ENCODE results near the gene LAMA2. TPM values are rescaled to one million over a fixed set of nuclear protein-coding genes. Genes with fewer than 3 reads are reported as not detected.
A peak's percentile ranks its signal among the peaks of the same experiment; 100 is the strongest.

LAMA2 gene
- total RNA-seq, 1 donor from 2014 or later: 1.4 TPM

- DNase-seq (ENCODE audit: low read depth): no peak
- H3K4me3 ChIP-seq (ENCODE audit: low read depth, low read length): no peak overlapping the region
- H3K36me3 ChIP-seq (ENCODE audit: control insufficient read depth, insufficient read depth, low read length): no peaks in the 10 kb centered on the region
- no peak for TF ChIP-seq CTCF (IDR thresholded peaks at IDR 0.05; ENCODE audit: insufficient read depth, low read length, poor library complexity, severe bottlenecking)
- H3K27me3 ChIP-seq (ENCODE audit: control insufficient read depth, insufficient read depth, low read length): no peaks in the 10 kb centered on the region
Measured at GRCh38 chr6:129416337-129416990, 533.5 kb downstream of the LAMA2 start.

DNA sequence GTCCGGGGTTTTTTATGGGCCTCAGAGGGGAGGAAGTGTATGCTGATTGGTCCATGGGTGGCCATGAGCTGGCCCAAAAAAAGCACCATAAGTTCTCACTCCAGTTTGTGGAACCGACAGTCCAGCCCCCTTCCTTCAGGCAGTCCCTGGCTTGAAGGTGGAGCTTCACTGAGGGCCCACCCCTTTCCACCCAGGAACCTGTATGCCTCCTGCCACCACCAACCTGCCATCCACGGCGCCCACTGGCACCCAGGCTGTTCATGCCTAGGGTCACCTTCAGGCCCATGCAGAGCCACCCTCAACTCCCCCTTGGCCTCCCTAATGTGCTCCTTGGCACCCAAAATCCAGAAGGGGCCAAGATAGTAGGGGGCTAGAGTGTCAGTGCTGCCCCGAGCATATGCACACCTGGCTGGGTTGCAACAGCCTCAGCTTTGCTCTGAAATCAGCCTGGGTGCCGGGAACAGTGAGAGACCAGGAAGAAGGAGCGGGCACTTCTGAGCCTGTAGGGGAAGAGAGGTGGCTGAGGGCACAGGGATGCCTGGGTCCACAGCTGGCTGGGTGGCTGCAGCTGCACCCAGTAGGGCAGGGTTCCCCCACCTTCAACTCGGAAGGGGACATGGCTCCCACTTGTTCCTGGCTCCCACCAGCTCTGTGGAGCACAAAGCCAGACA lies 534.6 kb downstream of the LAMA2 start:
- H3K4me3 ChIP-seq (ENCODE audit: low read depth, low read length): no peak overlapping the region
- no peaks in the 10 kb centered on the region for H3K36me3 ChIP-seq (ENCODE audit: control insufficient read depth, insufficient read depth, low read length)
- no peak for DNase-seq (ENCODE audit: low read depth)
- no peaks in the 10 kb centered on the region for H3K27me3 ChIP-seq (ENCODE audit: control insufficient read depth, insufficient read depth, low read length)
- TF ChIP-seq CTCF (IDR thresholded peaks at IDR 0.05; ENCODE audit: insufficient read depth, low read length, poor library complexity, severe bottlenecking): no peak

DNA sequence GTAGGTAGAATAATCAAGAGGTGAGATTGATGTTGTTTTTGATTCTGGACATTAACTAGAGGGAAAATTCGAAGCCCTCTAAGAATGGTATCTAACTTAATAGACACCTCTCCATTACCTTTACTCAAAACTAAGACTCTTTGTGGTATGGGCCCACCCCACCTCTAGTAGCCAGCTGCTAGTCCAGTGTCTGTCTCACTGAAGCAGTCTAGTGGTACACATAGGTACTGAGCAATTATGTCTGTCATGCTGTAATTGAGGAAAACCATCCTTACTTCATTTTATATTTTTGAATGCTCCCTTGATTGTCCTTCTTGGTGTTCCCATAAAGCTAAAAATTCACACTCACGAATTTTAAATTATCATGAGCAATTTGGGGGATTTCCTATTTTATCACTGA lies 536.4 kb downstream of the LAMA2 start:
- no peak overlapping the region for H3K4me3 ChIP-seq (ENCODE audit: low read depth, low read length)
- no peaks in the 10 kb centered on the region for H3K36me3 ChIP-seq (ENCODE audit: control insufficient read depth, insufficient read depth, low read length)
- no peaks in the 10 kb centered on the region for H3K27me3 ChIP-seq (ENCODE audit: control insufficient read depth, insufficient read depth, low read length)
- DNase-seq (ENCODE audit: low read depth): no peak
- no peak for TF ChIP-seq CTCF (IDR thresholded peaks at IDR 0.05; ENCODE audit: insufficient read depth, low read length, poor library complexity, severe bottlenecking)

DNA sequence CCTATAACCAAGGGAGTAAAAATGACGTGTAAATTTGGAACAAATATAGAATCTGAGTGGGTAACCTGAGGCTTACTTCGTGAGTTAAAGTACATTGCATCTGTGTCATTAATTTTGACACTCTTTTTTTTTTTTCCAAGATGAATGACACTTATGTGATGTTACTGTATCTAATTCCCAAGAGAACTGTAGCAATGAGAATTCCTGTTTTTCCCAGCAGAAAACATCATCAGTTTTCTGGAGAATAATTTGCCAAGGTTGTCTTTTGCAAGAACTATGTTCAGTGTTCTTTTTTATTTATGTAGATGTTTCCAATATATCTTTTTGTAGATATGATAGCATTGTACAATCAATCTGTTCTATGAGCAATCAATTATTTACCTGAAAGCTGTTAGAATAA lies 543.4 kb downstream of the LAMA2 start:
- DNase-seq (ENCODE audit: low read depth): no peak
- Histone ChIP-seq H3K4me3 (ENCODE audit: low read depth, low read length) (no peak overlapping the region), H3K36me3 (ENCODE audit: control insufficient read depth, insufficient read depth, low read length) (no peaks in the 10 kb centered on the region), H3K27me3 (ENCODE audit: control insufficient read depth, insufficient read depth, low read length) (no peaks in the 10 kb centered on the region)
- TF ChIP-seq CTCF (IDR thresholded peaks at IDR 0.05; ENCODE audit: insufficient read depth, low read length, poor library complexity, severe bottlenecking): no peak

DNA sequence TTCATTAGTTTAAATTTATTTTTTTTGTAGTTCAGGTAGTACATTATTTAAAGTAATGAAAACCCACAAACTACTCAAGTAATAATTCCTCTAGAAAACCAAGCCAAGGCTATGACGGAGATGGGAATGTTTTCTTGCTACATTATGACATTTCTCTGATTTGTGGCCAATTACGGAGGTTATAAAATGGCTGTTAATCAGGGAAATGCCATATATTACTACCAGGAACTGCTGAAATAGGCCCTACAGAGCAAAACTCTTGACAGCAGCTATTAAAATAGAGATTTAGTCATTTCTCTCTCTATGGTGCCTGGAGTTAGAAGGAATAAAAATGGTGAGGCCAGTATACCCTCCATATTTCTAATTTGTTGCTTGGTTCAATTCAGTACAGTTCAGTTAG lies 547.0 kb downstream of the LAMA2 start:
- Histone ChIP-seq H3K36me3 (ENCODE audit: control insufficient read depth, insufficient read depth, low read length) (no peaks in the 10 kb centered on the region), H3K27me3 (ENCODE audit: control insufficient read depth, insufficient read depth, low read length) (no peaks in the 10 kb centered on the region), H3K4me3 (ENCODE audit: low read depth, low read length) (no peak overlapping the region)
- DNase-seq (ENCODE audit: low read depth): no peak
- no peak for TF ChIP-seq CTCF (IDR thresholded peaks at IDR 0.05; ENCODE audit: insufficient read depth, low read length, poor library complexity, severe bottlenecking)

DNA sequence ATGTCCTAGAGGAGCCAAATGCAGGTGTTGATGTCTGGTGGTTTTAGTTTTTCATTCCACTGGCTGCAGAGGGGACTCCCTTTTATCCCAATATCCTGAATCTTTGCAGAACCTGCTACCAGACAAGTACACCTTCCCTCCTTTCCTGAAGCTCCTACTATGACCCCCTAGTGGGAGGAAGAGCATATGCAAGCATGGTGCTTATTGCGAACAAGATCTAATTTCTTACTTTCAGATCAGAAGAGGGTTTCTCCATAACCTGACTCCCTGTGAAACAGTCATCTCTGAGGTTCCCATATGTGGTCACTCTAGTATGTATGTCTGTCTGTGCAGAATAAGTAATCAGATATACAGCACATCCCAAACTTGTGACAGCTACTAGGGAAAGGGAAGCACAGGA lies 549.8 kb downstream of the LAMA2 start:
- peak; percentile 19 for TF ChIP-seq CTCF (IDR thresholded peaks at IDR 0.05; ENCODE audit: insufficient read depth, low read length, poor library complexity, severe bottlenecking)
- H3K27me3 ChIP-seq (ENCODE audit: control insufficient read depth, insufficient read depth, low read length): no peaks in the 10 kb centered on the region
- H3K36me3 ChIP-seq (ENCODE audit: control insufficient read depth, insufficient read depth, low read length): no peaks in the 10 kb centered on the region
- no peak for DNase-seq (ENCODE audit: low read depth)
- no peak overlapping the region for H3K4me3 ChIP-seq (ENCODE audit: low read depth, low read length)

Data from kidney epithelial cell (primary cell).